OCI-LY7 (cell line): ENCODE results near the gene FBXL17. TPM values are rescaled to one million over a fixed set of nuclear protein-coding genes. Genes with fewer than 3 reads are reported as not detected.

Experiments
- BruUV-seq: library from RNA; stranded (reverse); fragments of 400-500 nt; replicated peaks from 2 replicates; lab custom pipeline; 2021; lab: Mats Ljungman, UMichigan
- CTCF ChIA-PET: fragments of 300-600 bp; sonication (Branson Sonifier 250); formaldehyde crosslinking; loops from one replicate; lab custom pipeline; 2022; ENCODE audit warnings: antibody characterized with exemption; ENCODE audit not compliant: unreplicated experiment; lab: Charles Lee
- POLR2A ChIA-PET: fragments of 300-600 bp; sonication (Branson Sonifier 250); formaldehyde crosslinking; loops from one replicate; lab custom pipeline; 2022; ENCODE audit warnings: antibody characterized with exemption; lab: Charles Lee
- DNase-seq: peaks from one replicate; pipeline ENCODE4 v3.0.0-alpha.2; 2015; ENCODE audit warnings: low spot score
- H2AFZ ChIP-seq: fragments of 200-600 bp; sonication (generic), shearing (Covaris generic); 2 replicates; pipeline ENCODE4 v1.6.1; 2014; ENCODE audit warnings: mild to moderate bottlenecking, antibody characterized with exemption, low read length, moderate library complexity
- H3K27ac ChIP-seq: fragments of 200-600 bp; sonication (generic); 2 replicates; pipeline ENCODE4 v1.5.1; 2014; ENCODE audit warnings: mixed run types, low read depth, mild to moderate bottlenecking, moderate library complexity, low read length, inconsistent platforms; ENCODE audit not compliant: poor library complexity, severe bottlenecking
- H3K36me3 ChIP-seq: fragments of 200-600 bp; sonication (generic); 2 replicates; pipeline ENCODE4 v1.6.1; 2014; ENCODE audit warnings: mild to moderate bottlenecking, antibody characterized with exemption, low read length, moderate library complexity, mixed read lengths; ENCODE audit not compliant: insufficient read depth
- H3K4me1 ChIP-seq: fragments of 200-600 bp; sonication (generic); 2 replicates; pipeline ENCODE4 v1.5.1; 2014; ENCODE audit warnings: mild to moderate bottlenecking, low read length; ENCODE audit not compliant: insufficient read depth, poor library complexity, severe bottlenecking
- H3K4me2 ChIP-seq: fragments of 200-600 bp; sonication (generic); 2 replicates; pipeline ENCODE4 v1.6.1; 2014; ENCODE audit warnings: mild to moderate bottlenecking, low read length
- H3K4me3 ChIP-seq: fragments of 200-600 bp; sonication (generic); 2 replicates; pipeline ENCODE4 v1.5.1; 2014; ENCODE audit warnings: mild to moderate bottlenecking, low read depth, low read length; ENCODE audit not compliant: poor library complexity, severe bottlenecking
- H3K79me2 ChIP-seq: fragments of 200-600 bp; sonication (generic); 2 replicates; pipeline ENCODE4 v1.6.1; 2016; ENCODE audit warnings: low read depth, mild to moderate bottlenecking, low read length, moderate library complexity, mixed read lengths; ENCODE audit not compliant: insufficient read depth
- H3K9me2 ChIP-seq: fragments of 200-600 bp; sonication (generic); 2 replicates; pipeline ENCODE4 v1.6.1; 2016; ENCODE audit warnings: mild to moderate bottlenecking, low read length, mixed read lengths; ENCODE audit not compliant: insufficient read depth
- H3K9me3 ChIP-seq: fragments of 200-600 bp; sonication (generic); 2 replicates; pipeline ENCODE4 v1.6.1; 2014; ENCODE audit warnings: mild to moderate bottlenecking, mixed run types, low read length, mixed read lengths
- H4K20me1 ChIP-seq: fragments of 200-600 bp; sonication (generic); 2 replicates; pipeline ENCODE4 v1.6.1; 2014; ENCODE audit warnings: mild to moderate bottlenecking, antibody characterized with exemption, low read length, moderate library complexity, mixed read lengths; ENCODE audit not compliant: insufficient read depth
- EZH2phosphoT487 ChIP-seq: fragments of 200-600 bp; sonication (generic); IDR thresholded peaks from 2 replicates; pipeline ENCODE4 v1.6.1; 2018; ENCODE audit warnings: low read depth, borderline replicate concordance, mild to moderate bottlenecking, mixed run types, antibody characterized with exemption, low read length, moderate library complexity, mixed read lengths
- intact Hi-C: fragments of 100-400 bp; cut with micrococcal nuclease; formaldehyde crosslinking; loops from one replicate; pipeline ENCODE4 v1.10.0; 2022; ENCODE audit not compliant: unreplicated experiment
- total RNA-seq, 2 experiments: library from RNA; depleted of rRNA in 1 of 2; stranded (reverse); fragments of >200 nt in 1 of 2; shearing (Covaris generic) in 1 of 2; gene quantifications; 2 replicates each; pipeline ENCODE4 v1.2.3, GENCODE V29; 2014 to 2022
- TF ChIP-seq, protein P1 (sequence below): fragments of 200-600 bp; sonication (generic); conservative IDR thresholded peaks from 2 replicates; pipeline ENCODE4 v1.5.1; 2014; ENCODE audit warnings: mild to moderate bottlenecking, antibody characterized with exemption, low read length, moderate library complexity, mixed read lengths

FBXL17 gene
- total RNA-seq, 2 experiments from 2014 or later, result 10.2 to 21.6 TPM

- CTCF ChIA-PET, result interaction anchor here (0.5 kb wide), 1 partner anchor 298 kb away, joined by 3 read pairs; no protein-coding TSS in a partner anchor
Observed at GRCh38 chr5:108238461-108238860, 143.4 kb downstream of the FBXL17 start.

GRCh38 chr5:108233617-108234155, 148.2 kb downstream of the FBXL17 start:
- TF ChIP-seq EZH2phosphoT487, result no peak
- TF ChIP-seq, protein P1, sequence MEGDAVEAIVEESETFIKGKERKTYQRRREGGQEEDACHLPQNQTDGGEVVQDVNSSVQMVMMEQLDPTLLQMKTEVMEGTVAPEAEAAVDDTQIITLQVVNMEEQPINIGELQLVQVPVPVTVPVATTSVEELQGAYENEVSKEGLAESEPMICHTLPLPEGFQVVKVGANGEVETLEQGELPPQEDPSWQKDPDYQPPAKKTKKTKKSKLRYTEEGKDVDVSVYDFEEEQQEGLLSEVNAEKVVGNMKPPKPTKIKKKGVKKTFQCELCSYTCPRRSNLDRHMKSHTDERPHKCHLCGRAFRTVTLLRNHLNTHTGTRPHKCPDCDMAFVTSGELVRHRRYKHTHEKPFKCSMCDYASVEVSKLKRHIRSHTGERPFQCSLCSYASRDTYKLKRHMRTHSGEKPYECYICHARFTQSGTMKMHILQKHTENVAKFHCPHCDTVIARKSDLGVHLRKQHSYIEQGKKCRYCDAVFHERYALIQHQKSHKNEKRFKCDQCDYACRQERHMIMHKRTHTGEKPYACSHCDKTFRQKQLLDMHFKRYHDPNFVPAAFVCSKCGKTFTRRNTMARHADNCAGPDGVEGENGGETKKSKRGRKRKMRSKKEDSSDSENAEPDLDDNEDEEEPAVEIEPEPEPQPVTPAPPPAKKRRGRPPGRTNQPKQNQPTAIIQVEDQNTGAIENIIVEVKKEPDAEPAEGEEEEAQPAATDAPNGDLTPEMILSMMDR, result no peak
- ChIA-PET CTCF (no interaction called here), POLR2A (interaction anchor here (0.7 kb wide), 1 partner anchor 20 kb away, joined by 3 read pairs; no protein-coding TSS in a partner anchor)
- Histone ChIP-seq H3K4me3 (no peak overlapping the region), H3K36me3 (no peaks in the 10 kb centered on the region), H3K27ac (no peak overlapping the region), H3K79me2 (no peaks in the 10 kb centered on the region), H3K4me1 (no peaks in the 10 kb centered on the region), H3K9me2 (no peaks in the 10 kb centered on the region), H2AFZ (no peak overlapping the region), H4K20me1 (no peaks in the 10 kb centered on the region; the same call in 1 of the 2 replicates), H3K9me3 (no peaks in the 10 kb centered on the region), H3K4me2 (no peak overlapping the region)
- BruUV-seq, result no TSS peak
- intact Hi-C loops, result no loop called here
- no peak for DNase-seq

More at GRCh38 chr5:108238461-108238860, 143.4 kb downstream of the FBXL17 start:
- POLR2A ChIA-PET, result no interaction called here
- Histone ChIP-seq H3K4me3 (no peak overlapping the region), H3K36me3 (no peaks in the 10 kb centered on the region), H3K9me3 (no peaks in the 10 kb centered on the region), H3K4me1 (no peaks in the 10 kb centered on the region), H3K27ac (no peak overlapping the region), H3K79me2 (no peaks in the 10 kb centered on the region), H3K9me2 (no peaks in the 10 kb centered on the region), H3K4me2 (no peak overlapping the region), H2AFZ (no peak overlapping the region), H4K20me1 (no peaks in the 10 kb centered on the region; the same call in 1 of the 2 replicates)
- intact Hi-C loops, result no loop called here
- TF ChIP-seq, protein P1, result no peak
- TF ChIP-seq EZH2phosphoT487, result no peak
- BruUV-seq, result no TSS peak
- no peak for DNase-seq

GRCh38 chr5:108232805-108233204, 149.1 kb downstream of the FBXL17 start:
- BruUV-seq, result no TSS peak
- H3K4me3 ChIP-seq, result no peak overlapping the region
- no peak overlapping the region for H3K27ac ChIP-seq
- H3K9me2 ChIP-seq, result no peaks in the 10 kb centered on the region
- H3K4me2 ChIP-seq, result no peak overlapping the region
- no peaks in the 10 kb centered on the region for H3K4me1 ChIP-seq
- H3K9me3 ChIP-seq, result no peaks in the 10 kb centered on the region
- H2AFZ ChIP-seq, result no peak overlapping the region
- CTCF ChIA-PET, result no interaction called here
- intact Hi-C loops, result no loop called here
- H3K36me3 ChIP-seq, result no peaks in the 10 kb centered on the region
- TF ChIP-seq, protein P1, result no peak
- TF ChIP-seq EZH2phosphoT487, result no peak
- no peak for DNase-seq
- H3K79me2 ChIP-seq, result no peaks in the 10 kb centered on the region
- no peaks in the 10 kb centered on the region for H4K20me1 ChIP-seq
- POLR2A ChIA-PET, result interaction anchor here (0.7 kb wide), 1 partner anchor 21 kb away, joined by 3 read pairs; no protein-coding TSS in a partner anchor
